Fibroblast of lung (primary cell): Measurements from ENCODE around the gene TMEM163. TPM values are rescaled to one million over a fixed set of nuclear protein-coding genes. Genes with fewer than 3 reads are reported as not detected.

ENCODE experiments used
- DNase-seq, 2 donors: peaks; one replicate each; pipeline versions ENCODE4 v3.0.0 to v3.0.0-alpha.2; 2010; ENCODE audit warnings: low read depth in 2 of 2
- H2AFZ ChIP-seq: 2 replicates; pipeline ENCODE4 v1.5.1; 2012; ENCODE audit warnings: low read length, control low read depth, inconsistent platforms
- H3K27ac ChIP-seq: 2 replicates; pipeline ENCODE4 v1.5.1; 2011; ENCODE audit warnings: low read length, control low read depth; ENCODE audit not compliant: insufficient read depth
- H3K27me3 ChIP-seq: 2 replicates; pipeline ENCODE4 v1.5.1; 2011; ENCODE audit warnings: mild to moderate bottlenecking, low read length; ENCODE audit not compliant: control insufficient read depth, insufficient read depth
- H3K36me3 ChIP-seq: 2 replicates; pipeline ENCODE4 v1.5.1; 2011; ENCODE audit warnings: low read length; ENCODE audit not compliant: control insufficient read depth, insufficient read depth
- H3K4me1 ChIP-seq: 2 replicates; pipeline ENCODE4 v1.5.1; 2011; ENCODE audit warnings: low read length; ENCODE audit not compliant: control insufficient read depth, insufficient read depth; ENCODE audit errors: extremely low read depth
- H3K4me2 ChIP-seq: 2 replicates; pipeline ENCODE4 v1.5.1; 2011; ENCODE audit warnings: low read length, control low read depth; ENCODE audit not compliant: insufficient read depth; ENCODE audit errors: extremely low read depth
- H3K4me3 ChIP-seq, 4 experiments: fragments of 200-600 bp in 1 of 4; sonication (generic) in 1 of 4; replicated peaks in 1 of 4; 2 replicates each; pipeline ENCODE4 v1.5.1; 2011 to 2016; ENCODE audit warnings: low read length in 4 of 4, low read depth in 3 of 4, mild to moderate bottlenecking in 3 of 4, control low read depth in 2 of 4, inconsistent platforms in 1 of 4, mixed read lengths in 1 of 4; ENCODE audit not compliant: insufficient read depth in 1 of 4; ENCODE audit errors: control extremely low read depth in 1 of 4
- H3K79me2 ChIP-seq: 2 replicates; pipeline ENCODE4 v1.5.1; 2012; ENCODE audit warnings: mild to moderate bottlenecking, low read length, inconsistent platforms; ENCODE audit not compliant: control insufficient read depth, insufficient read depth
- H3K9ac ChIP-seq: 2 replicates; pipeline ENCODE4 v1.5.1; 2011; ENCODE audit warnings: mild to moderate bottlenecking, low read length, control low read depth; ENCODE audit not compliant: insufficient read depth
- H3K9me3 ChIP-seq: 2 replicates; pipeline ENCODE4 v1.5.1; 2012; ENCODE audit warnings: low read depth, low read length; ENCODE audit not compliant: control insufficient read depth, insufficient read depth
- H4K20me1 ChIP-seq: 2 replicates; pipeline ENCODE4 v1.5.1; 2011; ENCODE audit warnings: low read length; ENCODE audit not compliant: control insufficient read depth, insufficient read depth; ENCODE audit errors: extremely low read depth
- EZH2 ChIP-seq: IDR thresholded peaks from 2 replicates; pipeline ENCODE4 v1.5.1; 2012; ENCODE audit warnings: low read length, control low read depth, mild to moderate bottlenecking; ENCODE audit errors: missing control alignments
- polyA plus RNA-seq, 2 donors: library from polyadenylated mRNA; depleted of rRNA in 1 of 2; stranded (reverse) in 1 of 2; unstranded in 1 of 2; fragments of >200 nt; gene quantifications; 2 replicates each; pipeline ENCODE4 v1.2.1, GENCODE V29; 2011 to 2012; ENCODE audit warnings: missing spikeins in 1 of 2
- total RNA-seq: library from RNA; depleted of rRNA; stranded (reverse); fragments of >200 nt; gene quantifications from 2 replicates; pipeline ENCODE4 v1.2.1, GENCODE V29; 2014
- TF ChIP-seq, protein P1 (sequence below), 2 donors: IDR thresholded peaks in 1 of 2; conservative IDR thresholded peaks in 1 of 2; 1 replicate in 1 of 2; 2 replicates in 1 of 2; pipeline ENCODE4 v1.5.1; 2011 to 2012; ENCODE audit warnings: low read length in 2 of 2, control low read depth in 1 of 2, inconsistent platforms in 1 of 2, low read depth in 1 of 2, mild to moderate bottlenecking in 1 of 2

The TMEM163 gene
- total and polyA plus RNA-seq, 2 donors (not counting 1 experiment from before 2014, with no cell fraction given), result under 0.01 to 0.03 TPM

DNA sequence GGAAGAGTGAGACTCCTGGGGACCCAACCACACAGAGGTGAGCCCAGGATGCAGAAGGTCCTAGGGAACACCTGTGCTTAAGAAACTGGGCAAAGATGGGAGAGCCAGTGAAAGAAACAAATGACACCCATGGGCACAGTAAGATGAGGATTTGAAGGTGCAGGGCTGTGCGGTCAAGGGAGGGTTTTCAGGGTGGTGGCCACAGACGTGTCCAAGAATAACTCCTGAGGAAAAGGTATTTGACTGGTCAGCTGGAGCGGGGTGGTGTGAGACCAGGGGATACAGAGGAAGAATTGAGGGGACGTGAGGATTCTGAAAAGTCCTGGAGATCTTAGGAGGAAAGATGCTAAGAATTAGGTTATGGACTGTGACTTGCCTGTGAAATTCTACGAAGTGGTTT lies 142.9 kb downstream of the TMEM163 start:
- no peaks in the 10 kb centered on the region for H3K27me3 ChIP-seq
- TF ChIP-seq EZH2, result no peak
- TF ChIP-seq, protein P1, sequence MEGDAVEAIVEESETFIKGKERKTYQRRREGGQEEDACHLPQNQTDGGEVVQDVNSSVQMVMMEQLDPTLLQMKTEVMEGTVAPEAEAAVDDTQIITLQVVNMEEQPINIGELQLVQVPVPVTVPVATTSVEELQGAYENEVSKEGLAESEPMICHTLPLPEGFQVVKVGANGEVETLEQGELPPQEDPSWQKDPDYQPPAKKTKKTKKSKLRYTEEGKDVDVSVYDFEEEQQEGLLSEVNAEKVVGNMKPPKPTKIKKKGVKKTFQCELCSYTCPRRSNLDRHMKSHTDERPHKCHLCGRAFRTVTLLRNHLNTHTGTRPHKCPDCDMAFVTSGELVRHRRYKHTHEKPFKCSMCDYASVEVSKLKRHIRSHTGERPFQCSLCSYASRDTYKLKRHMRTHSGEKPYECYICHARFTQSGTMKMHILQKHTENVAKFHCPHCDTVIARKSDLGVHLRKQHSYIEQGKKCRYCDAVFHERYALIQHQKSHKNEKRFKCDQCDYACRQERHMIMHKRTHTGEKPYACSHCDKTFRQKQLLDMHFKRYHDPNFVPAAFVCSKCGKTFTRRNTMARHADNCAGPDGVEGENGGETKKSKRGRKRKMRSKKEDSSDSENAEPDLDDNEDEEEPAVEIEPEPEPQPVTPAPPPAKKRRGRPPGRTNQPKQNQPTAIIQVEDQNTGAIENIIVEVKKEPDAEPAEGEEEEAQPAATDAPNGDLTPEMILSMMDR (conservative IDR thresholded peaks at IDR 0.05 in 1 of 2, IDR thresholded peaks at IDR 0.05 in 1 of 2; ENCODE audit: low read depth in 1 of 2, low read length in 2 of 2), result no peak
- no peaks in the 10 kb centered on the region for H3K9me3 ChIP-seq
- no peak overlapping the region for H3K4me2 ChIP-seq
- H3K27ac ChIP-seq, result no peak overlapping the region
- no peaks in the 10 kb centered on the region for H3K36me3 ChIP-seq
- H3K79me2 ChIP-seq, result no peaks in the 10 kb centered on the region
- H3K4me1 ChIP-seq, result no peaks in the 10 kb centered on the region
- H3K4me3 ChIP-seq, result no peak overlapping the region
- DNase-seq, result no peak
- no peak overlapping the region for H2AFZ ChIP-seq
- no peaks in the 10 kb centered on the region for H4K20me1 ChIP-seq
- H3K9ac ChIP-seq, result no peak overlapping the region

DNA sequence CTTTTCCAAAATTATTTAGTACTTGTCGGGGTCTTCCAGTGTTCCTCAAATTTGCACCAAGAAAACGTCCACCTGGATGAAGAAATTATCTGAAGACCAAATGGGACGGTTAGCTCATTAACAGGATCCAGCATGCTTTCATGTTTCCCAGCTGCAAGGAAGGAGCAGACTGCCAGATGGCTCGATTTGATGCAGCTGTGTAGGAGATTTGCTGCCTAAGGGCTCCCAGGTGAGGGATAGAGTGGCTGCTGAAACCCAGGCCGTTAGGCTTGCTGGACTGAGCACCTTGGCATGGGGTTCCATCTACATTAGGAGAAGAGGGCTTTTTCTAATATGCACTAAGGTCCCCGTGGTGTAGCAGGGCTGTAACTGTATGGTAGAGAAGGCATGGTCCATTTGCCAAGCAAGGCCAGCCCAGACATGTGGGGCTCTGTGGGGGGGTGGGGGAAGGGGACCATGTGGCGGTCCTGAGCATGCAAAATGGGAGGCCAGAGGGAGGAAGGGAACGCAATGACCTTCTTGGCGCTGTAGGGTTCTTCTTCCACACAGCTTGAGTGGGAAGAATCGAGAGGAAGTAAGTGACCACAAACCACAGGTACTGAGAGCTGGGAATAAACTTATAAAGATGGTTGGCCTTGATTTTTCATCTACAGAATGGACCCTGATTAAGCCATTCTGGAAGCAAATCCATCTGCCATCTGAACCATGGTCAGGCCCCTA lies 144.0 kb downstream of the TMEM163 start:
- H3K27ac ChIP-seq, result no peak overlapping the region
- H3K79me2 ChIP-seq, result no peaks in the 10 kb centered on the region
- DNase-seq, result no peak
- H2AFZ ChIP-seq, result no peak overlapping the region
- no peaks in the 10 kb centered on the region for H3K36me3 ChIP-seq
- H3K4me1 ChIP-seq, result no peaks in the 10 kb centered on the region
- no peak overlapping the region for H3K4me3 ChIP-seq
- no peaks in the 10 kb centered on the region for H4K20me1 ChIP-seq
- H3K4me2 ChIP-seq, result no peak overlapping the region
- no peaks in the 10 kb centered on the region for H3K27me3 ChIP-seq
- TF ChIP-seq, protein P1 (conservative IDR thresholded peaks at IDR 0.05 in 1 of 2, IDR thresholded peaks at IDR 0.05 in 1 of 2; ENCODE audit: low read depth in 1 of 2, low read length in 2 of 2), result no peak
- TF ChIP-seq EZH2, result no peak
- no peak overlapping the region for H3K9ac ChIP-seq
- no peaks in the 10 kb centered on the region for H3K9me3 ChIP-seq

DNA sequence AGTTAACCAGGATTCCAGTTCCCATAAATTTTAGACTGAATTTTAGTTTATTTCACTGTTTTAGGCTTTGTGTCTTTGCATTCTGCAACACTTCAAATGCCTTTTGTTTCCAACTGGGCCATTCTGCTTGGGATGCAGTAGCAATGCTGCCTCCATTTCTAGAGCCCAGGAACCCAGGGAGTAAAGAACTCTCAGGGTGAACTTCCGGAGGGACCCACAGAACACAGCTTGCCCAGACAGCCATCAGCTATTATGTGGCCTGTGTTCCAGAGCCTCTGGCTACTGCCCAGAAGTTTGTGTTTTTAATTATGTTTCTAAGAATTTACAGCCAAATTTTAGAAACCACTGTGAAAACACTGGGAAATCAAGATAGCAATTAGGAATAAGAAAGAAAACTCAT lies 145.1 kb downstream of the TMEM163 start:
- TF ChIP-seq, protein P1 (conservative IDR thresholded peaks at IDR 0.05 in 1 of 2, IDR thresholded peaks at IDR 0.05 in 1 of 2; ENCODE audit: low read depth in 1 of 2, low read length in 2 of 2), result no peak
- TF ChIP-seq EZH2, result no peak

More for the DNA sequence above, 145.1 kb downstream of the TMEM163 start:
- no peak for DNase-seq
- Histone ChIP-seq H3K79me2 (no peaks in the 10 kb centered on the region), H3K9ac (no peak overlapping the region), H2AFZ (no peak overlapping the region), H3K36me3 (no peaks in the 10 kb centered on the region), H3K4me2 (no peak overlapping the region), H3K27me3 (no peaks in the 10 kb centered on the region), H3K9me3 (no peaks in the 10 kb centered on the region), H4K20me1 (no peaks in the 10 kb centered on the region), H3K27ac (no peak overlapping the region), H3K4me1 (no peaks in the 10 kb centered on the region), H3K4me3 (no peak overlapping the region)
